Endothelial cell of umbilical vein (primary cell): ENCODE results near the gene OR1E2. TPM values are rescaled to one million over a fixed set of nuclear protein-coding genes. Genes with fewer than 3 reads are reported as not detected.
"Not testable (repeated sequence)": the region's sequence is repeated elsewhere in the genome, so short reads cannot be mapped to it uniquely, and the experiment has no call there.

Source experiments
- BruUV-seq: library from RNA; stranded (reverse); fragments of 400-500 nt; replicated peaks from 2 replicates; lab custom pipeline; 2021; lab: Mats Ljungman, UMichigan
- CTCF ChIA-PET: fragments of 300-600, 350-600 bp; sonication (Branson Sonifier 250); formaldehyde crosslinking; loops from one replicate; lab custom pipeline; 2021; ENCODE audit warnings: antibody characterized with exemption, inconsistent platforms; lab: Charles Lee
- POLR2A ChIA-PET: fragments of 300-600, 350-600 bp; sonication (Branson Sonifier 250); formaldehyde crosslinking; loops from one replicate; lab custom pipeline; 2021; ENCODE audit warnings: antibody characterized with exemption, inconsistent platforms; lab: Charles Lee
- DNase-seq: peaks from one replicate; pipeline ENCODE4 v3.0.0-alpha.2; 2011; ENCODE audit warnings: low read depth, low spot score
- FAIRE-seq: peaks from 2 replicates; lab custom pipeline; 2011; peaks lifted over from hg19 to GRCh38; lab: Jason Lieb, UNC
- H2AFZ ChIP-seq: 2 replicates; pipeline ENCODE4 v1.6.0; 2012; ENCODE audit warnings: low read depth, low read length, control low read depth, inconsistent platforms
- H3K27ac ChIP-seq: 2 replicates; pipeline ENCODE4 v1.5.1; 2011; ENCODE audit warnings: low read depth, mild to moderate bottlenecking, control low read depth, low read length, moderate library complexity; ENCODE audit not compliant: insufficient read depth
- H3K27me3 ChIP-seq, 2 experiments: 2 replicates each; pipeline versions ENCODE4 v1.6.0 to v1.6.1; 2011; ENCODE audit warnings: low read length in 2 of 2, mixed read lengths in 1 of 2; ENCODE audit not compliant: control insufficient read depth in 2 of 2, insufficient read depth in 2 of 2
- H3K36me3 ChIP-seq, 2 experiments: 2 replicates in 1 of 2; 3 replicates in 1 of 2; pipeline ENCODE4 v1.5.1; 2011; ENCODE audit warnings: low read length in 2 of 2, mild to moderate bottlenecking in 1 of 2, moderate library complexity in 1 of 2; ENCODE audit not compliant: control insufficient read depth in 2 of 2, insufficient read depth in 2 of 2; ENCODE audit errors: extremely low read depth in 1 of 2
- H3K4me1 ChIP-seq: 3 replicates; pipeline ENCODE4 v1.5.1; 2011; ENCODE audit warnings: mild to moderate bottlenecking, low read length; ENCODE audit not compliant: control insufficient read depth, insufficient read depth; ENCODE audit errors: extremely low read depth
- H3K4me2 ChIP-seq: 2 replicates; pipeline ENCODE4 v1.6.1; 2011; ENCODE audit warnings: low read length, control low read depth, mixed read lengths; ENCODE audit not compliant: insufficient read depth
- H3K4me3 ChIP-seq, 3 experiments: fragments of 200-600 bp in 1 of 3; sonication (generic), shearing (Covaris generic) in 1 of 3; replicated peaks in 1 of 3; 2 replicates each; pipeline ENCODE4 v1.5.1; 2011 to 2016; ENCODE audit warnings: control low read depth in 3 of 3, low read length in 3 of 3, mild to moderate bottlenecking in 2 of 3, inconsistent platforms in 1 of 3, low read depth in 1 of 3, moderate library complexity in 1 of 3; ENCODE audit not compliant: insufficient read depth in 1 of 3
- H3K79me2 ChIP-seq: 2 replicates; pipeline ENCODE4 v1.6.0; 2012; ENCODE audit warnings: low read length, inconsistent platforms; ENCODE audit not compliant: control insufficient read depth, insufficient read depth
- H3K9ac ChIP-seq: replicated peaks from 2 replicates; pipeline ENCODE3; 2011; ENCODE audit warnings: low read length, control low read depth; ENCODE audit not compliant: insufficient read depth; ENCODE audit errors: extremely low read depth
- H3K9me1 ChIP-seq: replicated peaks from 3 replicates; pipeline ENCODE4 v1.6.0; 2011; ENCODE audit warnings: mild to moderate bottlenecking, low read length; ENCODE audit not compliant: control insufficient read depth, insufficient read depth; ENCODE audit errors: extremely low read depth
- H3K9me3 ChIP-seq: replicated peaks from 2 replicates; pipeline ENCODE4 v1.5.1; 2012; ENCODE audit warnings: low read length, inconsistent platforms; ENCODE audit not compliant: control insufficient read depth, insufficient read depth
- H4K20me1 ChIP-seq: replicated peaks from 2 replicates; pipeline ENCODE3; 2011; ENCODE audit warnings: mild to moderate bottlenecking, low read length; ENCODE audit not compliant: control insufficient read depth, insufficient read depth; ENCODE audit errors: extremely low read depth
- EZH2 ChIP-seq: IDR thresholded peaks from 2 replicates; pipeline ENCODE4 v1.6.1; 2012; ENCODE audit warnings: borderline replicate concordance, low read depth, mild to moderate bottlenecking, moderate library complexity, low read length, inconsistent platforms; ENCODE audit not compliant: severe bottlenecking
- FOS ChIP-seq: IDR thresholded peaks from 2 replicates; pipeline ENCODE4 v1.6.1; 2011; ENCODE audit warnings: mild to moderate bottlenecking, low read length, moderate library complexity, borderline replicate concordance; ENCODE audit not compliant: insufficient read depth
- GATA2 ChIP-seq: IDR thresholded peaks from 2 replicates; pipeline ENCODE4 v1.7.0; 2011; ENCODE audit warnings: low read depth, mild to moderate bottlenecking, moderate library complexity, mixed read lengths, low read length; ENCODE audit not compliant: insufficient read length, insufficient read depth
- JUN ChIP-seq: IDR thresholded peaks from 2 replicates; pipeline ENCODE4 v1.6.1; 2011; ENCODE audit warnings: borderline replicate concordance, low read depth; ENCODE audit not compliant: insufficient read length, insufficient read depth
- MYC ChIP-seq: IDR thresholded peaks from one replicate; pipeline ENCODE4 v1.6.1; 2011; ENCODE audit warnings: mild to moderate bottlenecking, low read depth, low read length
- POLR2A ChIP-seq: IDR thresholded peaks from 2 replicates; pipeline ENCODE4 v1.6.1; 2012; ENCODE audit warnings: low read depth, mild to moderate bottlenecking, control low read depth, low read length
- POLR2AphosphoS5 ChIP-seq: IDR thresholded peaks from 2 replicates; pipeline ENCODE4 v1.6.1; 2012; ENCODE audit warnings: low read depth, mild to moderate bottlenecking, control low read depth, low read length, moderate library complexity; ENCODE audit not compliant: insufficient read depth
- dilution Hi-C: fragments of 300-500 bp; cut with MboI; formaldehyde crosslinking; loops from one replicate; pipeline ENCODE4 v1.15.0; 2019; ENCODE audit warnings: low sequenced_read_pairs; ENCODE audit not compliant: extremely low pct_ligation_motif_present
- intact Hi-C: fragments of 100-400 bp; cut with micrococcal nuclease; formaldehyde crosslinking; loops from one replicate; pipeline ENCODE4 v1.10.0; 2022
- polyA plus RNA-seq, 4 experiments: library from polyadenylated mRNA; depleted of rRNA in 3 of 4; stranded (reverse) in 3 of 4; unstranded in 1 of 4; fragments of >200 nt; gene quantifications; 2 replicates each; pipeline versions ENCODE4 v1.2.1 to v1.2.3, GENCODE V29; 2011 to 2012; ENCODE audit warnings: missing spikeins in 1 of 4
- total RNA-seq: library from RNA; stranded (reverse); gene quantifications from 2 replicates; pipeline ENCODE4 v1.2.3, GENCODE V29; 2021
- TF ChIP-seq, protein P1 (sequence below), 2 donors: IDR thresholded peaks; 1 replicate in 1 of 2; 2 replicates in 1 of 2; pipeline ENCODE4 v1.5.1; 2011; ENCODE audit warnings: low read length in 2 of 2, mild to moderate bottlenecking in 2 of 2, moderate library complexity in 2 of 2, control low read depth in 1 of 2, inconsistent platforms in 1 of 2, low read depth in 1 of 2; ENCODE audit not compliant: insufficient read depth in 1 of 2; ENCODE audit errors: extremely low read depth in 1 of 2
- TF ChIP-seq, protein P2 (sequence below): IDR thresholded peaks from 2 replicates; pipeline ENCODE4 v1.6.1; 2011; ENCODE audit not compliant: insufficient read depth, insufficient read length

Gene OR1E2
- total and polyA plus RNA-seq, 2 donors (not counting 3 experiments of a cell fraction or from before 2014, with no cell fraction given): not detected

DNA sequence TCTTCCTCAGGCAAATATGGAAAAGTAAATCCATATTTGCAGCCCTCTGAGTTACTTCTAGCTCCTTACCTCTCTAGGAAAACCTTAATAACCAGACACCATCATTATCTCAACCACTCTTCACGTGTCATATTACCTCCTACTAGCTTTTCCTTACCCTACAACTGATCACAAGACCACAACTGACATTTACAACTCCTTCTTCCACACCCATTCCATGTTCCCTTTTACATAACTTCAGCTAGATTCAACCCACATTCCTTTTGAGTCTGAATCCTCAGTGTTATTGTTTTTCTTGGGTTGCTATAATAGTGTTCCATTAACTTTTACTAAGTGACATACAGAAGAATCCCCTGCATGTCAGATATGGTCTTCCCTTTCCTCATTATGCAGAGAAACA is 4.7 kb upstream of the OR1E2 start:
- dilution Hi-C loops: no loop called here

DNA sequence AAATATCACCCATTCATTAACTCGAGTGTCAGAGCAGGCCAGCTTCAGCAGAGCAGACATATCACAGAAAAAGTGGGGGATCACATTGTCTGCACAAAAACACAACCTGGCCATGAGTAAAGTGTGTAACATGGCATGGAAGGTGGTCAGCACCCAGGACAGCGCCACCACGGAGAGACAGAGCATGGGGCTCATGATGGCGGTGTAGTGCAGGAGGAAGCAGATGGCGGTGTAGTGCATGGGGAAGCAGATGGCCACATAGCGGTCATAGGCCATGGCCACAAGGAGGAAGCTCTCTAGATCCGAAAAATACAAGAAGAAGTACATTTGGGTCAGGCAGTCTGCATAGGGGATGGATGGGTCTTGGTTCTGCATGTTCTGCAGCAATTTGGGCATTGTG is 426 bp downstream of the OR1E2 start:
- H3K9me3 ChIP-seq, H3K9me1 ChIP-seq, H3K4me2 ChIP-seq, BruUV-seq, H3K36me3 ChIP-seq, H4K20me1 ChIP-seq, H2AFZ ChIP-seq, intact Hi-C loops, H3K4me3 ChIP-seq, DNase-seq, H3K27me3 ChIP-seq, FAIRE-seq, POLR2A ChIA-PET, CTCF ChIA-PET, H3K4me1 ChIP-seq, H3K27ac ChIP-seq, H3K79me2 ChIP-seq, dilution Hi-C loops, H3K9ac ChIP-seq: not testable (repeated sequence)

More for the DNA sequence above, 4.7 kb upstream of the OR1E2 start:
- Histone ChIP-seq H3K4me1 (no peaks in the 10 kb centered on the region), H3K4me2 (no peak overlapping the region), H3K9ac (no peak overlapping the region), H3K27me3 (no peaks in the 10 kb centered on the region), H2AFZ (no peak overlapping the region), H3K27ac (no peak overlapping the region), H3K36me3 (no peaks in the 10 kb centered on the region), H3K4me3 (no peak overlapping the region), H3K9me3 (peaks cover 2% of the 10 kb centered on the region), H4K20me1 (no peaks in the 10 kb centered on the region), H3K9me1 (no peaks in the 10 kb centered on the region), H3K79me2 (no peaks in the 10 kb centered on the region)
- FAIRE-seq: no peak
- intact Hi-C loops: no loop called here
- DNase-seq: no peak
- POLR2A ChIA-PET: no interaction called here
- no peak for TF ChIP-seq FOS
- no peak for TF ChIP-seq JUN
- TF ChIP-seq, protein P1, sequence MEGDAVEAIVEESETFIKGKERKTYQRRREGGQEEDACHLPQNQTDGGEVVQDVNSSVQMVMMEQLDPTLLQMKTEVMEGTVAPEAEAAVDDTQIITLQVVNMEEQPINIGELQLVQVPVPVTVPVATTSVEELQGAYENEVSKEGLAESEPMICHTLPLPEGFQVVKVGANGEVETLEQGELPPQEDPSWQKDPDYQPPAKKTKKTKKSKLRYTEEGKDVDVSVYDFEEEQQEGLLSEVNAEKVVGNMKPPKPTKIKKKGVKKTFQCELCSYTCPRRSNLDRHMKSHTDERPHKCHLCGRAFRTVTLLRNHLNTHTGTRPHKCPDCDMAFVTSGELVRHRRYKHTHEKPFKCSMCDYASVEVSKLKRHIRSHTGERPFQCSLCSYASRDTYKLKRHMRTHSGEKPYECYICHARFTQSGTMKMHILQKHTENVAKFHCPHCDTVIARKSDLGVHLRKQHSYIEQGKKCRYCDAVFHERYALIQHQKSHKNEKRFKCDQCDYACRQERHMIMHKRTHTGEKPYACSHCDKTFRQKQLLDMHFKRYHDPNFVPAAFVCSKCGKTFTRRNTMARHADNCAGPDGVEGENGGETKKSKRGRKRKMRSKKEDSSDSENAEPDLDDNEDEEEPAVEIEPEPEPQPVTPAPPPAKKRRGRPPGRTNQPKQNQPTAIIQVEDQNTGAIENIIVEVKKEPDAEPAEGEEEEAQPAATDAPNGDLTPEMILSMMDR (IDR thresholded peaks at IDR 0.05; ENCODE audit: extremely low read depth in 1 of 2, insufficient read depth in 1 of 2, low read depth in 1 of 2, low read length in 2 of 2): no peak
- TF ChIP-seq, protein P2, sequence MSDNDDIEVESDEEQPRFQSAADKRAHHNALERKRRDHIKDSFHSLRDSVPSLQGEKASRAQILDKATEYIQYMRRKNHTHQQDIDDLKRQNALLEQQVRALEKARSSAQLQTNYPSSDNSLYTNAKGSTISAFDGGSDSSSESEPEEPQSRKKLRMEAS: no peak
- no peak for TF ChIP-seq MYC
- TF ChIP-seq EZH2: no peak
- TF ChIP-seq POLR2A: no peak
- no peak for TF ChIP-seq POLR2AphosphoS5
- TF ChIP-seq GATA2: no peak
- no TSS peak for BruUV-seq
- CTCF ChIA-PET: no interaction called here
